Natural killer cell (primary cell): Measurements from ENCODE around the gene MAB21L2. TPM values are rescaled to one million over a fixed set of nuclear protein-coding genes. Genes with fewer than 3 reads are reported as not detected.

Experiments
- ATAC-seq, 3 donors: fragments of 150-1000 bp in 2 of 3; fragments of 200-7000 bp in 1 of 3; cut with Tn5 transposase; 1 replicate in 1 of 3; 2 replicates in 2 of 3; pipeline ENCODE4 v1.10.0; 2021; ENCODE audit warnings: mild to moderate bottlenecking in 2 of 3, moderate library complexity in 2 of 3
- DNase-seq, 2 donors: peaks; one replicate each; pipeline versions ENCODE4 v3.0.0 to v3.0.0-alpha.2; 2013 to 2021; ENCODE audit warnings: mixed read lengths in 1 of 2
- H3K27ac ChIP-seq: one replicate; pipeline ENCODE4 v1.5.1; 2013; ENCODE audit warnings: mild to moderate bottlenecking, low read length
- H3K27me3 ChIP-seq: one replicate; pipeline ENCODE4 v1.6.1; 2013; ENCODE audit warnings: low read length; ENCODE audit not compliant: control insufficient read depth, insufficient read depth
- H3K36me3 ChIP-seq: one replicate; pipeline ENCODE4 v1.6.1; 2013; ENCODE audit warnings: low read length; ENCODE audit not compliant: control insufficient read depth, insufficient read depth
- H3K4me1 ChIP-seq: one replicate; pipeline ENCODE4 v1.6.1; 2013; ENCODE audit warnings: low read length; ENCODE audit not compliant: control insufficient read depth, insufficient read depth
- H3K4me3 ChIP-seq: one replicate; pipeline ENCODE4 v1.5.1; 2013; ENCODE audit warnings: low read length
- H3K9me3 ChIP-seq: one replicate; pipeline ENCODE4 v1.6.1; 2013; ENCODE audit warnings: low read length; ENCODE audit not compliant: control insufficient read depth, insufficient read depth
- H3K27ac Mint-ChIP-seq, 2 donors: one replicate each; pipeline ENCODE4 v1.8.0; 2022; ENCODE audit warnings: mild to moderate bottlenecking in 2 of 2, mixed read lengths in 2 of 2, moderate library complexity in 1 of 2
- H3K27me3 Mint-ChIP-seq, 2 donors: one replicate each; pipeline ENCODE4 v1.8.0; 2022; ENCODE audit warnings: low read depth in 2 of 2, mixed read lengths in 2 of 2
- H3K36me3 Mint-ChIP-seq: one replicate; pipeline ENCODE4 v1.8.0; 2022; ENCODE audit warnings: mixed read lengths
- H3K4me1 Mint-ChIP-seq, 2 donors: one replicate each; pipeline ENCODE4 v1.8.0; 2022; ENCODE audit warnings: mixed read lengths in 2 of 2
- H3K4me3 Mint-ChIP-seq: one replicate; pipeline ENCODE4 v1.8.0; 2022; ENCODE audit warnings: mild to moderate bottlenecking, moderate library complexity, mixed read lengths
- H3K9me3 Mint-ChIP-seq, 2 donors: one replicate each; pipeline ENCODE4 v1.8.0; 2022; ENCODE audit warnings: mixed read lengths in 2 of 2
- WGBS: methylation state at CpG from one replicate; pipeline ENCODE4 v1.1.7; 2013; ENCODE audit warnings: missing lambda C conversion rate; ENCODE audit not compliant: insufficient coverage; 5-methylcytosine and 5-hydroxymethylcytosine counted together
- intact Hi-C: fragments of 100-400 bp; cut with micrococcal nuclease; formaldehyde crosslinking; loops from one replicate; pipeline ENCODE4 v1.14.2; 2022
- total RNA-seq, 4 donors: library from RNA; stranded (reverse); fragments of 120-200 nt in 1 of 4; gene quantifications; one replicate each; pipeline versions ENCODE4 v1.2.3 to v1.2.4, GENCODE V29; 2013 to 2022
- TF ChIP-seq, protein P1 (sequence below): fragments of 200-600 bp; IDR thresholded peaks from one replicate; pipeline ENCODE4 v1.8.0; 2022; ENCODE audit warnings: antibody characterized with exemption

The MAB21L2 gene
- total RNA-seq, 3 donors from 2014 or later (not counting 1 experiment from before 2014, with no cell fraction given), result not detected

DNA sequence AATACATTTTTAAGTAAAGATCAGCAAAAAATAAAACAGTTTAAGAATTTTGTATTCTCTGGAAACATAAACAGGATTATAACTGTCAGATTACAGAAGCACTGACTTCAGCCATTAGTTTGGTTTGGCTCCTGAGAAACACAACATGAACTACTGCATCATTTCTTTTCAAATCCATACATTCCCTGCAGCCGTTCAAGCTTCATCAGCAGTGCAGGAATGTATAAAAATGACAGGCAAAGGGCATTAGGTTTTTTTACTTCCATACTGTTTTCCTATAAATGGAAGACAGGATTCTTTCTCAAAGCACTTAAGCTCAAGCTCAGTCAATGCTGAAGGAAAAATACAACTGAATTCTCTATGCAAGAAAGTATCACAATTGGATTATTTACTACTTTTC, 4.2 kb upstream of the MAB21L2 start:
- Histone ChIP-seq H3K27me3 (no peaks in the 10 kb centered on the region), H3K4me1 (peaks cover 6% of the 10 kb centered on the region), H3K4me3 (no peak overlapping the region), H3K36me3 (peaks cover 9% of the 10 kb centered on the region), H3K27ac (no peak overlapping the region), H3K9me3 (peaks cover 5% of the 10 kb centered on the region)
- Mint-ChIP-seq H3K36me3 (peaks cover 7% of the 10 kb centered on the region), H3K4me1 (peaks cover 9 to 15% of the 10 kb centered on the region in 2 donors), H3K9me3 (no peaks in the 10 kb centered on the region), H3K27me3 (no peaks in the 10 kb centered on the region), H3K4me3 (no peak overlapping the region), H3K27ac (no peak overlapping the region)
- ATAC-seq (no peak), DNase-seq (no peak)
- intact Hi-C loops, result no loop called here
- TF ChIP-seq, protein P1, sequence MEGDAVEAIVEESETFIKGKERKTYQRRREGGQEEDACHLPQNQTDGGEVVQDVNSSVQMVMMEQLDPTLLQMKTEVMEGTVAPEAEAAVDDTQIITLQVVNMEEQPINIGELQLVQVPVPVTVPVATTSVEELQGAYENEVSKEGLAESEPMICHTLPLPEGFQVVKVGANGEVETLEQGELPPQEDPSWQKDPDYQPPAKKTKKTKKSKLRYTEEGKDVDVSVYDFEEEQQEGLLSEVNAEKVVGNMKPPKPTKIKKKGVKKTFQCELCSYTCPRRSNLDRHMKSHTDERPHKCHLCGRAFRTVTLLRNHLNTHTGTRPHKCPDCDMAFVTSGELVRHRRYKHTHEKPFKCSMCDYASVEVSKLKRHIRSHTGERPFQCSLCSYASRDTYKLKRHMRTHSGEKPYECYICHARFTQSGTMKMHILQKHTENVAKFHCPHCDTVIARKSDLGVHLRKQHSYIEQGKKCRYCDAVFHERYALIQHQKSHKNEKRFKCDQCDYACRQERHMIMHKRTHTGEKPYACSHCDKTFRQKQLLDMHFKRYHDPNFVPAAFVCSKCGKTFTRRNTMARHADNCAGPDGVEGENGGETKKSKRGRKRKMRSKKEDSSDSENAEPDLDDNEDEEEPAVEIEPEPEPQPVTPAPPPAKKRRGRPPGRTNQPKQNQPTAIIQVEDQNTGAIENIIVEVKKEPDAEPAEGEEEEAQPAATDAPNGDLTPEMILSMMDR, result no peak
- no CpG with 5 or more reads among the region's 1 CpG for WGBS

DNA sequence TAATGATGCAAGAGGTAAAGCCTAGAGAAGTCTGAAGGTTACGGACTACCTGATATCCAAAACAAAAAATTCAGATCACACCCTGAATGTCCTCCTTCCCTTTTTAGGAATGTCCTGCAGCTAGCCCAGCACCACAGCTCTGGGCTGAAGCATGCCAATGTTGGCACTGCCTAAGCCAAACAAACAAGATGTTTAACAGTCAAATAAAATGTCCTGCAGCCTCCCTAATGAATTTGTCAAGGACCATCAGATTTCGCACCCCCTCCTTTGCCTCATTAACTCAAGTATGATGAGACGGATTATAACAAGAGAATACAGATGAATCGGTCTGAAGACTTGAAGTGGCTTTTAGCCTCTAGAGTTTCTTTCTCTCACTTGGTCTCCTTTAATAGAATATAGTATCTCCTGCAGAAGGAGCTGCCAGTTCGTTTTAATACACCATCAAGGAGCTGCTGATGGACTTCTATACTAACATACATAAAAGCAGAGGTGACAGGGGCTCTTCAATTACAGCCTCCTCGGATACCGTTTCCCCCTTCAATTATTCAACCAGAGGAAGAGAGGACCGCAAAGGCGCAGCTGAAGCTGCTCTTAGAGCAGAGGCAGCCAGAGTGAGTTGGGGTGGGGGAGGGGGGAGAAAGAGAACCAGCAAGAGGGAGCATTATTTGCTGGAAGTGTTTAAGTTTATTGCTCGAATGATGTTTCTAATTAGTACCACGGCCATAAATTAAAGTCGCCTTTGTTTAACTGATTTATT, 3.0 kb upstream of the MAB21L2 start:
- Histone ChIP-seq H3K27me3 (no peaks in the 10 kb centered on the region), H3K4me3 (no peak overlapping the region), H3K4me1 (no peaks in the 10 kb centered on the region), H3K36me3 (peaks cover 13% of the 10 kb centered on the region), H3K9me3 (peaks cover 8% of the 10 kb centered on the region), H3K27ac (no peak overlapping the region)
- no peaks in the 10 kb centered on the region for H3K27me3 Mint-ChIP-seq
- DNase-seq (no peak), ATAC-seq (no peak)
- 98% methylated on average over 10 of the region's 12 CpGs for WGBS
- no peaks in the 10 kb centered on the region for H3K9me3 Mint-ChIP-seq
- H3K27ac Mint-ChIP-seq, result no peak overlapping the region
- intact Hi-C loops, result no loop called here
- peaks cover 0 to 5% of the 10 kb centered on the region in 2 donors for H3K4me1 Mint-ChIP-seq
- no peak overlapping the region for H3K4me3 Mint-ChIP-seq
- peaks cover 7% of the 10 kb centered on the region for H3K36me3 Mint-ChIP-seq
- TF ChIP-seq, protein P1, result no peak

DNA sequence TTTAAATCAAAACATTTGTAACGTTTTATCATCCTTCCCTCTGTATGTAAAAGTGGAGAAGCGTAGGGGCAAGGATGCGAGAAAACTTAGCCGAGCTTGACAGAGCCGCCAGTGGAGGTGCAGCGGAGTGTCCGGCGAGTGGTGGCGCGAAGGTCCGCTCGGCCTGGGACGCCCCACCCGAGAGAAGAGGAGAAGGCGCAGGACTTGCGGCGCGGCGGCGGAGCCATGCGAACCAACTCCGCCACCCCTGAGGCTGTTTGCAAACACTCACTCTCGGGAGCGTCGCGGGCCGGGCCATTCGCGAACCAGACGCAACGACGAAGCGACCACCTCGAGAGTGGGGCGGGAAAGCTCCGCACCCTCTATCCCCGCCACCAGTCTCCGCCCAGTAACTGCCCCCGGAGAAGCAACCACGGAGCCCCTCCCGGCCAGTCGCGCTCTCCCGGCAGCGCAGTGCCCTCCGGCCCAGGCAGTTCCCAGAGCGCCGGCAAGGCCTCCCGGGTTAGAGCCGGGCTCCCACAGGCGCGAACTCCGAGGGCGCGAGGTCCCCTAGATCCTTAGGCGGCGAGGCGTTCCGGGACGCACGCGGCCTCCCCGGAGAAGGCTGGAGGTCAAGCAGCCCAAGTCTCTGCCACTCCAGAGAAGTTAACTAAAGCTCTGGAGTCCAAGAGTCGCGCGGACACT, 2.3 kb upstream of the MAB21L2 start:
- H3K36me3 ChIP-seq, result peaks cover 15% of the 10 kb centered on the region
- DNase-seq (no peak), ATAC-seq (no peak)
- Mint-ChIP-seq H3K4me3 (no peak overlapping the region), H3K9me3 (no peaks in the 10 kb centered on the region), H3K36me3 (peaks cover 7% of the 10 kb centered on the region), H3K27me3 (no peaks in the 10 kb centered on the region), H3K27ac (no peak overlapping the region), H3K4me1 (peaks cover 0 to 5% of the 10 kb centered on the region in 2 donors)
- intact Hi-C loops, result no loop called here
- H3K27ac ChIP-seq, result no peak overlapping the region
- H3K9me3 ChIP-seq, result peaks cover 8% of the 10 kb centered on the region
- no peak overlapping the region for H3K4me3 ChIP-seq
- no peaks in the 10 kb centered on the region for H3K4me1 ChIP-seq
- no peaks in the 10 kb centered on the region for H3K27me3 ChIP-seq
- TF ChIP-seq, protein P1, result no peak
- 97% methylated on average over 66 of the region's 66 CpGs for WGBS
